Transverse colon (tissue), 4 donors: ENCODE results near the gene SLC11A2. TPM values are rescaled to one million over a fixed set of nuclear protein-coding genes. Genes with fewer than 3 reads are reported as not detected.

ENCODE experiments used
- DNase-seq: peaks from one replicate; pipeline ENCODE4 v3.0.0-alpha.2; 2019
- H3K27ac ChIP-seq, 4 donors: fragments of 200-600 bp; sonication (generic); 2 replicates each; pipeline ENCODE4 v1.5.1; 2016 to 2018; ENCODE audit warnings: inconsistent platforms in 4 of 4
- H3K27me3 ChIP-seq: fragments of 200-600 bp; sonication (generic); 2 replicates; pipeline ENCODE4 v1.5.1; 2017; ENCODE audit warnings: inconsistent platforms
- H3K36me3 ChIP-seq, 4 donors: fragments of 200-600 bp; sonication (generic); 2 replicates each; pipeline ENCODE4 v1.5.1; 2017 to 2019; ENCODE audit warnings: inconsistent platforms in 4 of 4
- H3K4me1 ChIP-seq, 4 donors: fragments of 200-600 bp; sonication (generic); 2 replicates each; pipeline ENCODE4 v1.5.1; 2017 to 2020; ENCODE audit warnings: inconsistent platforms in 4 of 4
- H3K4me3 ChIP-seq, 4 donors: fragments of 200-600 bp; sonication (generic); 1 replicate in 1 of 4; 2 replicates in 3 of 4; pipeline versions ENCODE4 v1.5.1 to v1.6.1; 2017 to 2019; ENCODE audit warnings: inconsistent platforms in 4 of 4
- H3K9me3 ChIP-seq, 2 donors: fragments of 200-600 bp; sonication (generic); 2 replicates each; pipeline ENCODE4 v1.5.1; 2017 to 2019; ENCODE audit warnings: inconsistent platforms in 2 of 2
- CTCF ChIP-seq, 5 experiments: fragments of 200-600 bp in 3 of 5; fragments of 450-650 bp in 2 of 5; sonication (generic) in 3 of 5; IDR thresholded peaks; 1 replicate in 2 of 5; 2 replicates in 3 of 5; pipeline ENCODE4 v1.5.1; 2016 to 2017; ENCODE audit warnings: antibody characterized with exemption in 5 of 5, inconsistent platforms in 3 of 5, mild to moderate bottlenecking in 2 of 5, moderate library complexity in 1 of 5
- EP300 ChIP-seq: sonication (generic); formaldehyde crosslinking; IDR thresholded peaks from one replicate; pipeline ENCODE4 v1.6.1; 2017; ENCODE audit warnings: antibody characterized with exemption, low read depth
- POLR2A ChIP-seq: fragments of 450-650 bp; IDR thresholded peaks from one replicate; pipeline ENCODE4 v1.6.1; 2016; ENCODE audit warnings: antibody characterized with exemption, mild to moderate bottlenecking, moderate library complexity
- POLR2AphosphoS5 ChIP-seq, 3 donors: sonication (generic); formaldehyde crosslinking; IDR thresholded peaks; one replicate each; pipeline ENCODE4 v1.6.1; 2016; ENCODE audit warnings: antibody characterized with exemption in 3 of 3
- WGBS, 2 donors: methylation state at CpG; one replicate each; pipeline ENCODE4 v1.1.5; 2018; ENCODE audit warnings: low coverage in 1 of 2; 5-methylcytosine and 5-hydroxymethylcytosine counted together
- in situ Hi-C, 4 donors: fragments of 200-750 bp; cut with MboI; loops; one replicate each; pipeline versions ENCODE4 v1.15.0 to v1.15.1; 2017; ENCODE audit warnings: low sequenced_read_pairs in 3 of 4, low pct_ligation_motif_present in 1 of 4, low pct_unique_long_range_greater_than_20kb in 1 of 4
- intact Hi-C: fragments of 100-400 bp; cut with DNase I; formaldehyde crosslinking; loops from one replicate; pipeline ENCODE4 v1.15.1; 2023; ENCODE audit warnings: low total_unique reads
- total RNA-seq, 4 donors: library from RNA; depleted of rRNA; stranded (reverse); fragments of >200 nt; gene quantifications; one replicate each; pipeline ENCODE4 v1.1.0, GENCODE V29; 2016

The SLC11A2 gene
- total RNA-seq, 4 donors from 2014 or later: 9.7 to 48.7 (median 42.5) TPM

DNA sequence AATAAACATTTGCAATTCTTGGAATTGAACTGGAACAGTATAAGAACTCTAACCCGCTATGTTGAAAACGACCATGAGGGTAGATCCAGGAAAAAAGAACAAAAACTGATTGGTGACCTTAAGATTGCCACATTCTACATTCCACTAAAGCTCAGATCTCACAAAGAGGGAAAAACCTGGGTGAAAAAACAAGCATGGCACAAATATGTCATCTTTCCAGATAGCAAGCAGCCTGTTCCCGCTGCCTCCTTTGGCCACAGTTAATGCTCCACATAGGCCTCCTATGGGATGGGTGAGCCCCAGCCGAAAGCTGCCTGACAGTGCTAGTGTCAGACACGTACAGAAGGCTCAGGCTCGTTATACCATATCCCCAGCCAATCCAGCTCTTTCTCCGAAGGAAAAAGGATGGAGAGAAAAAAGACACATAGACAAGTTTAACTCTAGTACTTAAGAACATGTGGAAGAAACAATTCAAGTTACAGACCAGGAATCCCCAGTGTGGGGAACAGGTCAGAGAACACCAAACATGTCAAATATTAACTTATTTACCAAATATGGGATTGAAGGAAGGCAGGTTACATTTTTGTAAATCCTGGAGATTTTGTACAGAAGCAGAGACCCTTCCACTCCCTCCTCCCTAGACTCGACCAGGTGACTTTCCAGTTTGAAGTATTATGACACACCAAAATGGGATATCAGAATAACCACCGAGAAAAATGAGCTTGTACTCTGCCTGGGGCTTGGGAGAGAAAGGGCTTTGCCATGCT is 36.6 kb upstream of the SLC11A2 start:
- 77 to 96% methylated on average over 4 to 9 of the region's 9 CpGs for WGBS, 2 donors
- intact Hi-C loops: no loop called here

DNA sequence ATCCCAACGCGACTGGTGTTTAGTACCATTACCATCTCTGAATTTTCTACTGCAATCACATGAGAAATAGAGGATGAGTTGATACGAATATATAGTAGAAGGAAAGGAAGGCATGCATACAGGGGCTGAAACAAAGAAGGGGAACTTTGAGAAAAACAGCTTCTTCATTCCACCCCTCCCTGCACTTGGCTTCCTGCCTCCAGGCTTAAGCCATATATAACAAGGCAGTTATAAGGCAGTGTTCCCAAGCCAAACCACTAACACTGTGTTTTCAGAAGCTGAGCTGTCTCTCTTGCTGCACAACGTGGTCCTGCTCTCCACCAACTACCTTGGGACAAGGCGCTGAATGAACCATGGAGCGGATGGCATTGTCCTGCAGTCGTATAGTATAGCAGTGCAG is 32.9 kb upstream of the SLC11A2 start:
- in situ Hi-C loops (loop anchor here in 2 of 4 donors (25.0 kb wide), 1 partner anchor 278 kb away; the partner anchor contains the start of gene CELA1 (in 2 of the 2)), intact Hi-C loops (no loop called here)
- TF ChIP-seq POLR2A (no peak), CTCF (IDR thresholded peaks at IDR 0.05) (no peak), EP300 (no peak), POLR2AphosphoS5 (IDR thresholded peaks at IDR 0.05) (no peak)
- WGBS, 2 donors: 88 to 92% methylated on average over 3 to 7 of the region's 7 CpGs
- no peak for DNase-seq
- H3K4me1 ChIP-seq: no peaks in the 10 kb centered on the region
- no peak overlapping the region for H3K27ac ChIP-seq
- H3K27me3 ChIP-seq: no peaks in the 10 kb centered on the region
- no peak overlapping the region for H3K4me3 ChIP-seq
- no peaks in the 10 kb centered on the region for H3K9me3 ChIP-seq
- H3K36me3 ChIP-seq: peaks cover 0 to 69% (median 26%) of the 10 kb centered on the region in 4 donors

More for the DNA sequence above, 36.6 kb upstream of the SLC11A2 start:
- Histone ChIP-seq H3K4me1 (no peaks in the 10 kb centered on the region), H3K9me3 (no peaks in the 10 kb centered on the region), H3K27me3 (no peaks in the 10 kb centered on the region), H3K27ac (no peak overlapping the region), H3K36me3 (peaks cover 0 to 67% (median 24%) of the 10 kb centered on the region in 4 donors), H3K4me3 (no peak overlapping the region)
- DNase-seq: no peak
- in situ Hi-C loops: loop anchor here in 2 of 4 donors (25.0 kb wide), 1 partner anchor 274 kb away; the partner anchor contains the start of gene CELA1 (in 2 of the 2)
- TF ChIP-seq EP300 (no peak), CTCF (IDR thresholded peaks at IDR 0.05) (no peak), POLR2A (no peak), POLR2AphosphoS5 (IDR thresholded peaks at IDR 0.05) (no peak)

DNA sequence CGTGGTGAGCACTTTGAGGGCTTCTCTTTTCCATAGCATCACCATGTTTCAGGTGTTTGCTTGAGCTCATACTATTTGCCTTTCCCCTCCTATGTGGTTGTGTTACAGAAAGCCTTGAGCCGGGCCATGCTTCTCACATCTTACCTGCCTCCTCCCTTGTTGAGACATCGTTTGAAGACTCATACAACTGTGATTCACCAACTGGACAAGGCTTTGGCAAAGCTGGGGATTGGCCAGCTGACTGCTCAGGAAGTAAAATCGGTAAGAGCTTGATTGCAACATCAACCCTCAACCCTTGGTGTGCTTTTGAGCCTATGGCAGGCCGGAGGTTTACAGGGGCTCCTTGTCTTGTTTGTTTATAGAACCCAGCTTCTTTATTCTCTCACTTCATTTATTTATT is 30.1 kb upstream of the SLC11A2 start:
- 63 to 84% methylated on average over 2 to 5 of the region's 5 CpGs for WGBS, 2 donors

More for the DNA sequence above, 30.1 kb upstream of the SLC11A2 start:
- in situ Hi-C loops: loop anchor here in 2 of 4 donors (25.0 kb wide), 1 partner anchor 281 kb away; the partner anchor contains the start of gene CELA1 (in 2 of the 2)
- H3K4me1 ChIP-seq: no peaks in the 10 kb centered on the region
- no peak for DNase-seq
- TF ChIP-seq EP300 (no peak), CTCF (IDR thresholded peaks at IDR 0.05) (no peak), POLR2AphosphoS5 (IDR thresholded peaks at IDR 0.05) (no peak)
- intact Hi-C loops: no loop called here
- H3K27ac ChIP-seq: no peak overlapping the region
- H3K4me3 ChIP-seq: no peak overlapping the region
- H3K9me3 ChIP-seq: no peaks in the 10 kb centered on the region
- H3K27me3 ChIP-seq: no peaks in the 10 kb centered on the region
- peaks cover 0 to 72% (median 32%) of the 10 kb centered on the region in 4 donors for H3K36me3 ChIP-seq
